SK-N-SH treated with all-trans-retinoic acid at 6 μM for 48 hours (cell line): Measurements from ENCODE around the gene KATNA1.

Experiments used
- ATAC-seq: fragments of 200-7000 bp; cut with Tn5 transposase; 3 replicates; pipeline ENCODE4 v1.9.1; 2020; ENCODE audit warnings: mild to moderate bottlenecking, moderate library complexity
- ARNTL ChIP-seq: fragments of 450-650 bp; formaldehyde crosslinking; IDR thresholded peaks from 2 replicates; pipeline ENCODE4 v1.5.0; 2020; ENCODE audit warnings: low read depth, mild to moderate bottlenecking, moderate library complexity, borderline replicate concordance
- BACH2 ChIP-seq: fragments of 250-450 bp; sonication (Bioruptor Pico); IDR thresholded peaks from 2 replicates; pipeline ENCODE4 v1.9.0; 2021; ENCODE audit warnings: mild to moderate bottlenecking, borderline replicate concordance
- CREB5 ChIP-seq: fragments of 250-450 bp; sonication (Bioruptor Pico); IDR thresholded peaks from 2 replicates; pipeline ENCODE4 v1.5.1; 2020; ENCODE audit warnings: low read depth, mild to moderate bottlenecking, moderate library complexity
- CSDC2 ChIP-seq: fragments of 250-450 bp; sonication (Bioruptor Pico); IDR thresholded peaks from 2 replicates; pipeline ENCODE4 v1.5.0; 2020; ENCODE audit warnings: mild to moderate bottlenecking, moderate library complexity
- CSRNP3 ChIP-seq: fragments of 250-450 bp; sonication (Bioruptor Pico); IDR thresholded peaks from 2 replicates; pipeline ENCODE4 v1.5.1; 2021; ENCODE audit warnings: mild to moderate bottlenecking, moderate library complexity
- ESRRG ChIP-seq: fragments of 250-450 bp; sonication (Bioruptor Pico); IDR thresholded peaks from 2 replicates; pipeline ENCODE4 v1.6.1; 2021; ENCODE audit warnings: mild to moderate bottlenecking
- GLIS3 ChIP-seq: fragments of 250-450 bp; sonication (Bioruptor Pico); IDR thresholded peaks from 2 replicates; pipeline ENCODE4 v1.5.0; 2020; ENCODE audit warnings: mild to moderate bottlenecking, moderate library complexity
- ISL1 ChIP-seq: fragments of 250-450 bp; sonication (Bioruptor Pico); IDR thresholded peaks from 2 replicates; pipeline ENCODE4 v2.1.2; 2022; ENCODE audit warnings: mild to moderate bottlenecking, moderate library complexity
- OSR1 ChIP-seq: fragments of 250-450 bp; sonication (Bioruptor Pico); IDR thresholded peaks from 2 replicates; pipeline ENCODE4 v1.8.0; 2022; ENCODE audit warnings: moderate library complexity, mild to moderate bottlenecking, inconsistent platforms
- PATZ1 ChIP-seq: fragments of 250-450 bp; sonication (Bioruptor Pico); IDR thresholded peaks from 2 replicates; pipeline ENCODE4 v1.8.0; 2020; ENCODE audit warnings: mild to moderate bottlenecking, moderate library complexity, borderline replicate concordance
- RARB ChIP-seq: fragments of 250-450 bp; sonication (Bioruptor Pico); IDR thresholded peaks from 2 replicates; pipeline ENCODE4 v1.8.0; 2021; ENCODE audit warnings: mild to moderate bottlenecking, moderate library complexity
- SNAI2 ChIP-seq: fragments of 250-450 bp; sonication (Bioruptor Pico); IDR thresholded peaks from 2 replicates; pipeline ENCODE4 v1.5.0; 2020; ENCODE audit warnings: mild to moderate bottlenecking, moderate library complexity
- TCF4 ChIP-seq: fragments of 250-450 bp; sonication (Bioruptor Pico); IDR thresholded peaks from 2 replicates; pipeline ENCODE4 v1.8.0; 2021; ENCODE audit warnings: mild to moderate bottlenecking, moderate library complexity, borderline replicate concordance
- TOX ChIP-seq: fragments of 250-450 bp; sonication (Bioruptor Pico); IDR thresholded peaks from 2 replicates; pipeline ENCODE4 v1.8.0; 2021; ENCODE audit warnings: mild to moderate bottlenecking, moderate library complexity, borderline replicate concordance
- TSHZ2 ChIP-seq: fragments of 250-450 bp; sonication (Bioruptor Pico); IDR thresholded peaks from 2 replicates; pipeline ENCODE4 v1.5.0; 2020; ENCODE audit warnings: mild to moderate bottlenecking, moderate library complexity
- ZC3H10 ChIP-seq: fragments of 250-450 bp; sonication (Bioruptor Pico); IDR thresholded peaks from 2 replicates; pipeline ENCODE4 v1.5.1; 2021; ENCODE audit warnings: mild to moderate bottlenecking, moderate library complexity
- ZFP3 ChIP-seq: fragments of 250-450 bp; sonication (Bioruptor Pico); IDR thresholded peaks from 2 replicates; pipeline ENCODE4 v1.5.0; 2020; ENCODE audit warnings: mild to moderate bottlenecking, moderate library complexity
- ZFP30 ChIP-seq: fragments of 450-650 bp; formaldehyde crosslinking; IDR thresholded peaks from 2 replicates; pipeline ENCODE4 v1.5.0; 2022; ENCODE audit warnings: mild to moderate bottlenecking, moderate library complexity
- ZNF565 ChIP-seq: fragments of 450-650 bp; formaldehyde crosslinking; conservative IDR thresholded peaks from 2 replicates; pipeline ENCODE4 v1.5.0; 2020; ENCODE audit warnings: low read depth, mild to moderate bottlenecking, moderate library complexity
- ZNF70 ChIP-seq: fragments of 450-650 bp; formaldehyde crosslinking; IDR thresholded peaks from 2 replicates; pipeline ENCODE4 v1.5.0; 2020; ENCODE audit warnings: mild to moderate bottlenecking, moderate library complexity
- ZNF8 ChIP-seq: fragments of 450-650 bp; formaldehyde crosslinking; IDR thresholded peaks from 2 replicates; pipeline ENCODE4 v1.5.0; 2020; ENCODE audit warnings: mild to moderate bottlenecking, moderate library complexity

The KATNA1 gene

GRCh38 chr6:149563203-149563927 is 85.1 kb downstream of the KATNA1 start:
- TF ChIP-seq ZNF565 (CRISPR knock-in tag) = no peak
- peak; percentile 53; the same call in 1 of the 2 replicates for TF ChIP-seq ISL1 (CRISPR knock-in tag)
- peak; percentile 11; the same call in 2 of the 3 replicates for ATAC-seq

- TF ChIP-seq ZNF70 (CRISPR knock-in tag) (no peak), BACH2 (no peak), ZFP30 (CRISPR knock-in tag) (no peak), ESRRG (CRISPR knock-in tag) (no peak), GLIS3 (CRISPR knock-in tag) (no peak), ZFP3 (CRISPR knock-in tag) (no peak), ZNF8 (CRISPR knock-in tag) (no peak), ZC3H10 (no peak), PATZ1 (CRISPR knock-in tag) (no peak), RARB (no peak), TSHZ2 (CRISPR knock-in tag) (no peak), TCF4 (CRISPR knock-in tag) (no peak), ISL1 (CRISPR knock-in tag) (no peak), OSR1 (CRISPR knock-in tag) (no peak), TOX (CRISPR knock-in tag) (no peak), CREB5 (no peak), ARNTL (no peak)
- ATAC-seq = peak; percentile 76
Measured at GRCh38 chr6:149560736-149561135, 87.8 kb downstream of the KATNA1 start.

GRCh38 chr6:149559389-149559788 is 89.1 kb downstream of the KATNA1 start:
- ATAC-seq = no peak

More at GRCh38 chr6:149559389-149559788, 89.1 kb downstream of the KATNA1 start:
- TF ChIP-seq RARB (no peak), CSDC2 (CRISPR knock-in tag) (no peak), ZFP30 (CRISPR knock-in tag) (no peak), ZFP3 (CRISPR knock-in tag) (no peak), ZC3H10 (no peak), ISL1 (CRISPR knock-in tag) (no peak), SNAI2 (CRISPR knock-in tag) (no peak), BACH2 (no peak), PATZ1 (CRISPR knock-in tag) (no peak), CSRNP3 (CRISPR knock-in tag) (no peak)
